ENCODE data around the gene EPHA3.

The EPHA3 gene

DNA sequence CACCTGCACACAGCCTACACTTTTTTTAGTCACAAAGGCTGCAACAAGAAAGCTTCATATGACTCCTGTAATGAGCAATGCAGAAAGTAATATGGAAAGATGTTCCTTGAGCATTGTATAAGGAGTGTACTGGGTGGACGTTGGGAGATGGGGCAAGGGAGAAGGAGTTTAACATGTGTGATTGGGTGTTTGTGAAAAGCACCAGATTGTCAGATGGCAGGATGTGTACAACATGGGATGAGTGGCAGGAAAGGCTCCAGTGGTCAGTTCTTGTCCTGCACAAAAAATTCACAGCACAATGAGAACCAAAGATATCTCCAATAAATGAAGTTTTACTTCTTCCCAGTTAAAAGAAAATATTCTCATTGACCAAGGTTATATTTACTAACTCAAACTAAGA lies 255.1 kb downstream of the EPHA3 start:
- H3K4me3 ChIP-seq (ENCODE audit: low read depth, low read length): no peak overlapping the region
- TF ChIP-seq CTCF (IDR thresholded peaks at IDR 0.05; ENCODE audit: insufficient read depth, low read length, missing control alignments): no peak
- no peak for DNase-seq (ENCODE audit: low read depth, low spot score)
- ChIA-PET CTCF (interaction anchor here (0.5 kb wide), 1 partner anchor 40 kb away, joined by 3 read pairs; no protein-coding TSS in a partner anchor), POLR2A (no interaction called here)

DNA sequence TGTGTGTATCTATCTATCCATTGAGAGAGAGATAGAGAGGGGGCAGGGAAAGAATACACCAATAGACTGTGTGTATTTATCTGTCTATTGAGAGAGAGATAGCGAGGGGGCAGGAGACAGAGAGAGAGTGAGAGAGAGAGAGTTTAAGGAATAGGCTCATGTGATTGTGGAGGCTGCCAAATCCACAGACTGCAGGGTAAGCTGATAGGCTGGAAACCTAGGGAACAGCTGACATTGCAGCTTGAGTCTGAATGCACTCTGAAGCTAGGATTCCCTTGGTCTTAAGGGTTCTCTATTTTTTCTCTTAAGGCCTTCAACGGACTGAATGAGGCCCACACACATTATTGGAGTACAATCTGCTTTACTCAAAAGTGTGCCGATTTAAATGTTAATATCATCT lies 255.8 kb downstream of the EPHA3 start:
- ChIA-PET POLR2A (no interaction called here), CTCF (no interaction called here)
- no peak for DNase-seq (ENCODE audit: low read depth, low spot score)
- H3K4me3 ChIP-seq (ENCODE audit: low read depth, low read length): no peak overlapping the region
- TF ChIP-seq CTCF (IDR thresholded peaks at IDR 0.05; ENCODE audit: insufficient read depth, low read length, missing control alignments): no peak

- CTCF ChIA-PET: no interaction called here
- POLR2A ChIA-PET: no interaction called here
- TF ChIP-seq CTCF (IDR thresholded peaks at IDR 0.05; ENCODE audit: insufficient read depth, low read length, missing control alignments): no peak
- no peak overlapping the region for H3K4me3 ChIP-seq (ENCODE audit: low read depth, low read length)
- DNase-seq (ENCODE audit: low read depth, low spot score): no peak
Observed at GRCh38 chr3:89364314-89364713, 256.9 kb downstream of the EPHA3 start.

- no peak for TF ChIP-seq CTCF (IDR thresholded peaks at IDR 0.05; ENCODE audit: insufficient read depth, low read length, missing control alignments)
- CTCF ChIA-PET: no interaction called here
- DNase-seq (ENCODE audit: low read depth, low spot score): no peak
- no peak overlapping the region for H3K4me3 ChIP-seq (ENCODE audit: low read depth, low read length)
- POLR2A ChIA-PET: interaction anchor here (0.6 kb wide), 1 partner anchor 19 kb away, joined by 3 read pairs; no protein-coding TSS in a partner anchor
Observed at GRCh38 chr3:89367166-89367565, 259.7 kb downstream of the EPHA3 start.

DNA sequence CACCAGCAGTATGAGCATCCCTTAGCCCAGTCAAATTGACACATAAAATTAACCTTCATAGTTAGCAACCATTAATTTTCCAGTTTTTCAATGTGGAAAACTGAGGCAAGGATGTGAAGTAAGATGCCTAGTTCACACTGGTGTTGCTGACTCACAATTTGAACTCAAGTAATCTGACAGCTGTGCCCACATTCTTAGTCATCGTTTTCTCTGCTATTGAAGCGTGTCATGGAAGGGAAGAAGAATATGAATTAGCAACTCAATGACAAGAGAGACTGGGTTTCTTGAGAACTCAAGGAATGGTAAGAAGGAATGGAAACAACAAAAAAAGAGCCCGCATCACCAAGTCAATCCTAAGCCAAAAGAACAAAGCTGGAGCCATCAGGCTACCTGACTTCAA lies 261.4 kb downstream of the EPHA3 start:
- H3K4me3 ChIP-seq (ENCODE audit: low read depth, low read length): no peak overlapping the region
- ChIA-PET CTCF (no interaction called here), POLR2A (no interaction called here)
- TF ChIP-seq CTCF (IDR thresholded peaks at IDR 0.05; ENCODE audit: insufficient read depth, low read length, missing control alignments): no peak
- no peak for DNase-seq (ENCODE audit: low read depth, low spot score)

- no peak overlapping the region for H3K4me3 ChIP-seq (ENCODE audit: low read depth, low read length)
- TF ChIP-seq CTCF (IDR thresholded peaks at IDR 0.05; ENCODE audit: insufficient read depth, low read length, missing control alignments): no peak
- POLR2A ChIA-PET: no interaction called here
- CTCF ChIA-PET: no interaction called here
- DNase-seq (ENCODE audit: low read depth, low spot score): no peak
Observed at GRCh38 chr3:89372456-89372855, 265.0 kb downstream of the EPHA3 start.

Data from AG04449 (cell line).